ACHN (cell line): ENCODE data around the gene LRIG3.
"Not testable (repeated sequence)": the region's sequence is repeated elsewhere in the genome, so short reads cannot be mapped to it uniquely, and the experiment has no call there.

ENCODE experiments used
- DNase-seq: peaks from one replicate; pipeline ENCODE4 v3.0.0-alpha.2; 2015
- in situ Hi-C: cut with HindIII; loops from 2 replicates; pipeline ENCODE4 v1.10.0; 2017; ENCODE audit warnings: low sequenced_read_pairs, low pct_ligation_motif_present, low pct_unique_long_range_greater_than_20kb

LRIG3 gene, protein sequence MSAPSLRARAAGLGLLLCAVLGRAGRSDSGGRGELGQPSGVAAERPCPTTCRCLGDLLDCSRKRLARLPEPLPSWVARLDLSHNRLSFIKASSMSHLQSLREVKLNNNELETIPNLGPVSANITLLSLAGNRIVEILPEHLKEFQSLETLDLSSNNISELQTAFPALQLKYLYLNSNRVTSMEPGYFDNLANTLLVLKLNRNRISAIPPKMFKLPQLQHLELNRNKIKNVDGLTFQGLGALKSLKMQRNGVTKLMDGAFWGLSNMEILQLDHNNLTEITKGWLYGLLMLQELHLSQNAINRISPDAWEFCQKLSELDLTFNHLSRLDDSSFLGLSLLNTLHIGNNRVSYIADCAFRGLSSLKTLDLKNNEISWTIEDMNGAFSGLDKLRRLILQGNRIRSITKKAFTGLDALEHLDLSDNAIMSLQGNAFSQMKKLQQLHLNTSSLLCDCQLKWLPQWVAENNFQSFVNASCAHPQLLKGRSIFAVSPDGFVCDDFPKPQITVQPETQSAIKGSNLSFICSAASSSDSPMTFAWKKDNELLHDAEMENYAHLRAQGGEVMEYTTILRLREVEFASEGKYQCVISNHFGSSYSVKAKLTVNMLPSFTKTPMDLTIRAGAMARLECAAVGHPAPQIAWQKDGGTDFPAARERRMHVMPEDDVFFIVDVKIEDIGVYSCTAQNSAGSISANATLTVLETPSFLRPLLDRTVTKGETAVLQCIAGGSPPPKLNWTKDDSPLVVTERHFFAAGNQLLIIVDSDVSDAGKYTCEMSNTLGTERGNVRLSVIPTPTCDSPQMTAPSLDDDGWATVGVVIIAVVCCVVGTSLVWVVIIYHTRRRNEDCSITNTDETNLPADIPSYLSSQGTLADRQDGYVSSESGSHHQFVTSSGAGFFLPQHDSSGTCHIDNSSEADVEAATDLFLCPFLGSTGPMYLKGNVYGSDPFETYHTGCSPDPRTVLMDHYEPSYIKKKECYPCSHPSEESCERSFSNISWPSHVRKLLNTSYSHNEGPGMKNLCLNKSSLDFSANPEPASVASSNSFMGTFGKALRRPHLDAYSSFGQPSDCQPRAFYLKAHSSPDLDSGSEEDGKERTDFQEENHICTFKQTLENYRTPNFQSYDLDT

GRCh38 chr12:58920102-58920960 lies at the start of gene LRIG3:
Gene LRIG3, minus strand, starts transcription at chr12:58920504. Its CDS starts 269 bp downstream, at chr12:58920235.
- in situ Hi-C loops: no loop called here
- peak; percentile 96 for DNase-seq

DNA sequence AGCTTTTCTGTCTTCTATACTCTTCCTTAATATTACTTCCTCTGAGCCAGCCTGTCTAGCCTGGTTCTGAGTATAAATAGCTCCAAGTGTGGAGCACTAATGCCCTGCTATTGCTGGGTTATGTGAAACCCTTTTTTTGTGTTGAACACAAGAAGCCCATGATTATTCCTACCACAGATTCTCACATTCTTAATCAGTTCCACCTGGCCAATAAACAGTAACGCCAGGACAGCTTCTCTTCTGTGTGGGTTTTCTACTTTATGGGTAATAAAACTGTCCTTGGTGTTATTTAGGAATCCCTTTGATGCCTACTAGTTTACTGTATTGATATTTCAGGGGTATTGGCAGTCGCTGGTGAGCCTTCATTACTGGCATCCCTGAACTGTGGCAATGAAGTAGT lies 48.9 kb upstream of the LRIG3 start:
- DNase-seq: no peak
- in situ Hi-C loops: no loop called here

DNA sequence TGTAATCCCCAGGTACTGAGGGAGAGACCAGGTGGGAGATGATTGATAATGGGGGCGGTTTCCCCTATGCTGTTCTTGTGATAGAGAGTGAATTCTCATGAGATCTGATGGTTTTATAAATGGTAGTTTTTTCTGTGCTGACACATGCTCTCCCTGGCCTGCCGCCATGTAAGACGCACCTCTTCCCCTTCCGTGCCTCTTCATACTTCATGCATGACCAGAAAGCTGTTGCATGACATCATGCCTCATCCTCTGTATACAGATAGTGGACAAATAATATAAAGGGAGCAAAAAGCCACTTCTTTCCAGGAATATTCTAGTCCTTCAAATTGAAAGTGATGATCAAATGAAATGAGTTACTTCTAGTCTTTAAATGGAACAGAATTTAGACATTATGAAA lies 47.3 kb upstream of the LRIG3 start:
- peak; percentile 43 for DNase-seq
- in situ Hi-C loops: no loop called here

DNA sequence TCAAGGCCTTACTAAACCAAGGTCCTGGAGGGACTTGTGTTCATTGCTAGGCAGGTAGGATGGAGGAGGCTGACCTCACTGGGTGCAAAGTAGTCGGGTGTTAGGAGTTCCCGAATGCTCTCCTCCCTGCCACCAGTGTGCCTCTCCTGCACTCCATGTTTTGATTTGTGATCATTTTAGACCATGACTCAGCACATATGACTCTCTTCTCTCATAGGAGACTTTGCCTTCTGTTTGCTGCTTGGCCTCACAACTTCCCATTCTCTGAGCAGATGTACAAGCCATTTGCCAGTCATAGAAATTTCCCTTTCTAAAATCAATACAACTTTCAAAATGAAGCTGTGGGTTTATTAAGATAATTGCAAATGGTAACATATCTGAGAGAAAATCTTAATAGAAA lies 46.6 kb upstream of the LRIG3 start:
- DNase-seq: no peak
- in situ Hi-C loops: no loop called here

GRCh38 chr12:58965568-58965967 lies 45.3 kb upstream of the LRIG3 start:
- in situ Hi-C loops: no loop called here
- DNase-seq: no peak

DNA sequence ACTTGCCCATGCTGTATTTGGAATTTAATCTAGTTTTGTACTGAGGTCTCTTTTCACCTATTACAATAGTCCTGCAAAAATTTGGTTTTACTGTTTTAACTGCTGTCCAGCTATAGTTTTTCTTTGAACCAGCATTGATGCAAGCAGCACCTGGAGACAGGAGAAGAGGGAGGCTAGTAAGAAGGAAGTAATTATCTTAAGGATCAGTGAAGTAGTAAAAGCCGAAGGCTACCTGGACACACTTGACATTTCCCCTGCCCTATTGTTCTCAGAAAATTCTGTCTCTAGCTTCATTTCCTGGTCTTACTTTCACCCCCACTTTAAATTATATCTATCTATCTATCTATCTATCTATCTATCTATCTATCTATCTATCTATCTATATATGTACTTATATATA lies 43.5 kb upstream of the LRIG3 start:
- no peak for DNase-seq
- in situ Hi-C loops: no loop called here

DNA sequence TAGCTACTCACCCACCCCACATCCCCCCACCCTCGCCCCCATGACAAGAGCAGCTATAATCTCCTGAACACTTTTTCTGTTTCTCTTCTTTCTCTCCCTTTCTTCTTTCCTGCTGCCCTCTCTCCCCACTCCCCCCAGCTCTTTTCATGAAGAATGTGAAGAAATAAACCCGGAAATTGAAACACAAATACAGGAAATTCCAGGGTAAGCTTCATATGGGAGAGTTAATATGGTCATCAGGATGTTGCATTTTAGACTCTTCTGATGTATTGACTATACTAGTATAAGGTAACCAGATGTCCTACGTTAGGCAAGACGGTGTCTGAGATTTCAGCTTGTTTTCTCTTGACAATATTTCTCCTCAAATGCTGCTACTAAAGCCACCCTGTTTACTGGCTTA lies 41.6 kb upstream of the LRIG3 start:
- DNase-seq: no peak
- in situ Hi-C loops: no loop called here

DNA sequence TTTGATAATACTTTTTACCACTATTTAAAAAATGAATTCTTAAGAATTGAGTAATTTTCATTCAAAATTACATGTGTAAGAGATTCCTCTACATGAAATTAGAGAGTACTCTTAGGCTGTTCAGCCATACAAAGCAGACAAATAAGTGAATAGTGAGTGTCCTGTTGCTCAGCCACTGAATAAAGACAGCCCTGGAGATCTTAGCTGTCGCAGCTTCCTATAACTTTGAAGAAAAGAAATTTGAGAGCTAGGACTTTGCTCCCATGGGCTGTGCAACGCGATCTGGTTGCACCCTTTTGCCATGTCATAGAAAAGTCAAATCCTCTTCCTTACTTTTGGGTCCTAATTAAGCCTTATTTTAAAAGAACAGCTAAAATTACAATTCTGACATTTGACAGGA lies 40.9 kb upstream of the LRIG3 start:
- in situ Hi-C loops: no loop called here
- DNase-seq: no peak

DNA sequence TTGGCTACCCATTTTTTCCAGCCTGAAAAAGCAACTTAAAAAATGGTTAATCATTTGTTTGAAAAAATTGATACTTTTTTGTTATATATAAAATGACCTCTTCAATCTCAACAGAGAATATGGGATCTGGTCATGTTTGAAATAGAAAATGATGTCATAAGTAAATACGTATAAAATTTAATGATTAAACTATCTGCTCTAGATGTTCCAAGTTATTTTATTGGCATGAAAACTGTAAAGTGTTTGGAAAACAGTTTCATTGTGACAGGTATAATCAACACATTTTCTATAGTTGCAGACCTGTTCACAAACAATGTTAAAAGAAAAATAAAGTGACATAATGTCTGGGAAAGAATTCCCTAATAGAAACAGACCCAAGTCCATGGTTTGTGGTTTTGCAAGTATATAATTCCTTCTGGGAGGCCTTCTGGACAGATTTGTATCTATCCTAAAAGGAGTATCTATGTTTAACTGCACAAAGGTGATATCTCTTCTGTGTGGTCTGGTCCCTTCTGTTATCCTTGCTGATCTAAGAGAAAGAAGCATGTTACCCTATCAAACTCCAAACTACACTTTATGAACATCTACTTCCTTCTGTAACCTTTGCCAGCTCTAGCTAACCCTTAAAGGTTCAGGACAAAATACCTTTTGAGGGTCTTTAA lies 39.5 kb upstream of the LRIG3 start:
- no peak for DNase-seq
- in situ Hi-C loops: no loop called here

DNA sequence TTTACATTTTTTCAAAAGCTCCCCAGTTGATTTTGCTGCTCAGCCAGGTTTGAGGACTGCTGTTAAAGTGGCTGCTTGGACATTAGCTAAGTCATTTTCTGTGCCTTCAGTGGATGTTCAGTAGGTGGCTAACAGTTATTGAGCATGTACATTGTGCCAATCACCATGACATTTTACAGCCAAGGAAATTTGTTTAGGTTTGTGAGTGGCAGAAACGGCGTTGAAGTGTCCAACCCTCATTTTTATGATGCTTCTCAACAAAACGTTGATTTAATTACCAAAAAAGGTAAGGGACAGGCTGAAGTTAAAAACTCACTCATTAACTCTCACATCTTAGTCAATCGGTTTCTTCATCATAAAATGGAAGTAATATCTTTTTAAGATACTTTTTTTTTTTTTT lies 37.0 kb upstream of the LRIG3 start:
- no peak for DNase-seq
- in situ Hi-C loops: no loop called here

DNA sequence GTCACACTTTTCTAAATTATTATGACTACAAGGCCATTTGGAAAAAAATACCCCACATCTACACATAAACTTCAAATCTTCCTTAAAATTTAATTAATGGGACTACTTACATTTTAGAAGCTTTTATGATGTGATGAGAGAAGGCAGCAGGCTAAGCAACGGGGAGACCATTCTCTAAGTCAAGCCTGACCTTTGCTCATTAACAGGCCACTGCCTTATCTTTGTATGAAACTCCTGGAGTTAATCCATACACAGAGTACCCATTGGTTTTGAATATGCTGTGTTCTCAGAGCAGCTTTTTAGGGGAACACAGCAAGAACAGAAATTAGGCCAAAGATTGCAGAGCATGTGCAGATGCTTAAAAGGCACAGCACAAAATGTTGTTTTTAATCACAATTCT lies 35.5 kb upstream of the LRIG3 start:
- DNase-seq: no peak
- in situ Hi-C loops: no loop called here

DNA sequence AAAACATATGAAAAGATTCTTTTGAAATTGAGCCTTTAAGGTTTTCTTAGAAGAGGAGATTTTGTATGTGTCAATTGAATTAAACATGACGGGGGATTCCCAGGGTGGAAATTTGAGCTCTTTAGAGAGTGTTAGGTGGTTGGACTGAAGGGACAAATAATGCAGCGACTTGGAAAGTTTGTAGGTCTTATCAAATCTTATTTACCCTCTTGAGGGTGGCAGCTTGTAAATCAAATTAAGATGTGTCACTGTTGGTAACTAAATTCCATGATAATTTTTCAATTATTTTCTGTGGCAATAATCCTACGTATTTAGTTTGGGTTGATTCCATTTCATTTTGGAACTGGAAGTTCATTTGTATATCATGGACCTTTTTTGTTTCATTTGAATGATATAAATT lies 33.7 kb upstream of the LRIG3 start:
- in situ Hi-C loops: no loop called here
- no peak for DNase-seq

GRCh38 chr12:58950739-58951100 lies 30.4 kb upstream of the LRIG3 start:
- no peak for DNase-seq
- in situ Hi-C loops: no loop called here

GRCh38 chr12:58949954-58950738 lies 29.8 kb upstream of the LRIG3 start:
- in situ Hi-C loops, DNase-seq: not testable (repeated sequence)

DNA sequence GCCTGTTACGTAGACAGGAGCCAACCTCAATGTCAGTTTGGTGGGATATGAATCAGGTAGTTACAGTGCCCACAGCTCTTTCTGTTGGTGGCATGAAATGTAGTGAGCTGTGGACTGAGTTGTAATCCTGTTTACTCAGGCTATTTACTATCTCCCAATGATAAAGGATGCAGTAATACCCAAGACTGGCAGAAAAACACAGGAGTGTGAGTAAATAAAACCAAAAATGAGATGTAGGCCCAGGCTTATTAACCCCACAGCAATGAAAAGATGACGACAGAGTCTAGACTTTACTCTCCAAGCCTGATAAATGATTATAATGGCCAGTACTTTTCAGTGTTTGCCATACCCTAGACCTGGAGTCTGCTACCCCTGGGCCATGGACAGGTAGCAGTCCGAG lies 22.8 kb upstream of the LRIG3 start:
- no peak for DNase-seq
- in situ Hi-C loops: no loop called here

GRCh38 chr12:58942345-58942744 lies 22.0 kb upstream of the LRIG3 start:
- in situ Hi-C loops: no loop called here

GRCh38 chr12:58939399-58940100 lies 19.2 kb upstream of the LRIG3 start:
- in situ Hi-C loops: no loop called here
- DNase-seq: no peak

More at GRCh38 chr12:58942345-58942744, 22.0 kb upstream of the LRIG3 start:
- DNase-seq: no peak
